ENCODE data around the gene CA12. TPM values are rescaled to one million over a fixed set of nuclear protein-coding genes. Genes with fewer than 3 reads are reported as not detected.

The CA12 gene
- polyA plus RNA-seq, 3 donors, result not detected

GRCh38 chr15:63306492-63307073 is 75.1 kb downstream of the CA12 start:
- no peak for DNase-seq
- no peaks in the 10 kb centered on the region for H3K4me1 Mint-ChIP-seq
- no peak overlapping the region for H3K4me2 ChIP-seq (replicated peaks; ENCODE audit: extremely low read depth, low read length, poor library complexity, severe bottlenecking)
- TF ChIP-seq CTCF (IDR thresholded peaks at IDR 0.05), result no peak
- no peak overlapping the region for H3K27ac Mint-ChIP-seq
- intact Hi-C loops (cut with micrococcal nuclease), result no loop called here
- no peaks in the 10 kb centered on the region for H3K9me3 ChIP-seq (replicated peaks in 1 of 2; ENCODE audit: control insufficient read depth in 1 of 2, insufficient read depth in 1 of 2, low read length in 2 of 2)
- H3K36me3 ChIP-seq (replicated peaks in 1 of 2; ENCODE audit: control insufficient read depth in 1 of 2, insufficient read depth in 2 of 2, low read length in 2 of 2), result peaks cover 49 to 61% of the 10 kb centered on the region in 2 donors
- H3K9ac ChIP-seq (ENCODE audit: insufficient read depth, low read length, poor library complexity, severe bottlenecking), result no peak overlapping the region
- H3K4me3 ChIP-seq (replicated peaks in 1 of 3; ENCODE audit: low read depth in 2 of 3, low read length in 3 of 3), result no peak overlapping the region
- peaks cover 0 to 2% (median 0%) of the 10 kb centered on the region in 3 donors for H3K27me3 Mint-ChIP-seq (ENCODE audit: low read depth in 3 of 3)
- H3K9me3 Mint-ChIP-seq, result no peaks in the 10 kb centered on the region
- H2AFZ ChIP-seq (ENCODE audit: insufficient read depth, low read depth, low read length, poor library complexity, severe bottlenecking), result no peak overlapping the region
- H3K79me2 ChIP-seq (ENCODE audit: insufficient read depth, low read length), result no peaks in the 10 kb centered on the region
- H4K20me1 ChIP-seq (ENCODE audit: insufficient read depth, low read length), result no peaks in the 10 kb centered on the region
- no peak overlapping the region for H3K4me3 Mint-ChIP-seq
- no peaks in the 10 kb centered on the region for H3K27me3 ChIP-seq (ENCODE audit: control insufficient read depth in 2 of 2, insufficient read depth in 2 of 2, low read length in 2 of 2)
- no peak overlapping the region for H3K27ac ChIP-seq (ENCODE audit: low read depth in 1 of 2, low read length in 2 of 2)
- WGBS (ENCODE audit: insufficient coverage), result 95% methylated on average over 2 of the region's 5 CpGs
- H3K36me3 Mint-ChIP-seq, result peaks cover 54 to 56% of the 10 kb centered on the region in 2 donors
- no peaks in the 10 kb centered on the region for H3K4me1 ChIP-seq (ENCODE audit: control insufficient read depth in 1 of 2, insufficient read depth in 2 of 2, low read length in 2 of 2)

- H3K27me3 Mint-ChIP-seq (ENCODE audit: low read depth in 3 of 3), result no peaks in the 10 kb centered on the region
- no peak overlapping the region for H3K9ac ChIP-seq (ENCODE audit: insufficient read depth, low read length, poor library complexity, severe bottlenecking)
- 100% methylated on average over 5 of the region's 5 CpGs for WGBS (ENCODE audit: insufficient coverage)
- DNase-seq, result no peak
- no peak overlapping the region for H3K4me3 Mint-ChIP-seq
- H3K27ac ChIP-seq (ENCODE audit: low read depth in 1 of 2, low read length in 2 of 2), result no peak overlapping the region
- no peaks in the 10 kb centered on the region for H3K9me3 Mint-ChIP-seq
- no peak overlapping the region for H3K27ac Mint-ChIP-seq
- H3K79me2 ChIP-seq (ENCODE audit: insufficient read depth, low read length), result no peaks in the 10 kb centered on the region
- no peaks in the 10 kb centered on the region for H3K9me3 ChIP-seq (replicated peaks in 1 of 2; ENCODE audit: control insufficient read depth in 1 of 2, insufficient read depth in 1 of 2, low read length in 2 of 2)
- no peaks in the 10 kb centered on the region for H4K20me1 ChIP-seq (ENCODE audit: insufficient read depth, low read length)
- H3K27me3 ChIP-seq (ENCODE audit: control insufficient read depth in 2 of 2, insufficient read depth in 2 of 2, low read length in 2 of 2), result no peaks in the 10 kb centered on the region
- H3K4me1 Mint-ChIP-seq, result no peaks in the 10 kb centered on the region
- H3K36me3 Mint-ChIP-seq, result peaks cover 61 to 65% of the 10 kb centered on the region in 2 donors
- intact Hi-C loops (cut with micrococcal nuclease), result no loop called here
- no peaks in the 10 kb centered on the region for H3K4me1 ChIP-seq (ENCODE audit: control insufficient read depth in 1 of 2, insufficient read depth in 2 of 2, low read length in 2 of 2)
- TF ChIP-seq CTCF (IDR thresholded peaks at IDR 0.05), result no peak
- H3K36me3 ChIP-seq (replicated peaks in 1 of 2; ENCODE audit: control insufficient read depth in 1 of 2, insufficient read depth in 2 of 2, low read length in 2 of 2), result peaks cover 54 to 74% of the 10 kb centered on the region in 2 donors
- H3K4me2 ChIP-seq (replicated peaks; ENCODE audit: extremely low read depth, low read length, poor library complexity, severe bottlenecking), result no peak overlapping the region
- no peak overlapping the region for H3K4me3 ChIP-seq (replicated peaks in 1 of 3; ENCODE audit: low read depth in 2 of 3, low read length in 3 of 3)
- no peak overlapping the region for H2AFZ ChIP-seq (ENCODE audit: insufficient read depth, low read depth, low read length, poor library complexity, severe bottlenecking)
These were observed 76.4 kb downstream of the CA12 start for GRCh38 chr15:63305260-63305659.

Data from CD14-positive monocyte (primary cell).